IMR-90 (cell line): ENCODE data around the gene ENTREP3. TPM values are rescaled to one million over a fixed set of nuclear protein-coding genes. Genes with fewer than 3 reads are reported as not detected.

Experiments used
- ATAC-seq: fragments of 200-7000 bp; cut with Tn5 transposase; 2 replicates; pipeline ENCODE4 v1.9.1; 2020; ENCODE audit warnings: low read depth, mild to moderate bottlenecking, moderate library complexity
- BruUV-seq: library from RNA; stranded (reverse); fragments of 400-500 nt; replicated peaks from 2 replicates; lab custom pipeline; 2021; lab: Mats Ljungman, UMichigan
- CTCF ChIA-PET: fragments of 300-600 bp; formaldehyde crosslinking; extraction: SDS; loops from one replicate; lab custom pipeline; 2021; ENCODE audit warnings: antibody characterized with exemption; lab: Yijun Ruan, JAX
- POLR2A ChIA-PET: fragments of 300-600 bp; sonication (Branson Sonifier 250); formaldehyde crosslinking; loops from one replicate; lab custom pipeline; 2022; ENCODE audit warnings: antibody characterized with exemption; ENCODE audit not compliant: unreplicated experiment; lab: Charles Lee
- DNase-seq: peaks from one replicate; pipeline ENCODE4 v3.0.0; 2013
- H2AFZ ChIP-seq: replicated peaks from 2 replicates; pipeline ENCODE3; 2013; ENCODE audit warnings: low read length, mild to moderate bottlenecking; ENCODE audit not compliant: poor library complexity
- H2AK5ac ChIP-seq: 2 replicates; pipeline ENCODE4 v1.6.1; 2013; ENCODE audit warnings: low read depth, low read length, inconsistent platforms
- H2AK9ac ChIP-seq: replicated peaks from 2 replicates; pipeline ENCODE3; 2013; ENCODE audit warnings: mild to moderate bottlenecking, low read depth, low read length, moderate library complexity; ENCODE audit not compliant: poor library complexity
- H2BK120ac ChIP-seq: 2 replicates; pipeline ENCODE4 v1.6.1; 2013; ENCODE audit warnings: low read depth, low read length, inconsistent platforms
- H2BK15ac ChIP-seq: 3 replicates; pipeline ENCODE4 v1.6.1; 2013; ENCODE audit warnings: low read depth, low read length, inconsistent platforms
- H2BK20ac ChIP-seq: 2 replicates; pipeline ENCODE4 v1.6.1; 2013; ENCODE audit warnings: low read depth, mild to moderate bottlenecking, inconsistent platforms, low read length, moderate library complexity
- H2BK5ac ChIP-seq: 2 replicates; pipeline ENCODE4 v1.6.1; 2013; ENCODE audit warnings: mild to moderate bottlenecking, low read depth, low read length, inconsistent platforms; ENCODE audit not compliant: poor library complexity, severe bottlenecking
- H3K14ac ChIP-seq: replicated peaks from 2 replicates; pipeline ENCODE4 v1.6.1; 2013; ENCODE audit warnings: low read depth, low read length, inconsistent platforms
- H3K18ac ChIP-seq: 2 replicates; pipeline ENCODE4 v1.6.1; 2013; ENCODE audit warnings: low read depth, low read length, control low read depth
- H3K23ac ChIP-seq: 2 replicates; pipeline ENCODE4 v1.6.1; 2013; ENCODE audit warnings: low read depth, low read length, inconsistent platforms
- H3K27ac ChIP-seq: 2 replicates; pipeline ENCODE4 v1.5.1; 2013; ENCODE audit warnings: mild to moderate bottlenecking, control low read depth, low read length; ENCODE audit not compliant: insufficient read depth
- H3K27me3 ChIP-seq: 2 replicates; pipeline ENCODE4 v1.6.1; 2013; ENCODE audit warnings: low read length; ENCODE audit not compliant: control insufficient read depth, insufficient read depth
- H3K36me3 ChIP-seq: 2 replicates; pipeline ENCODE4 v1.6.1; 2013; ENCODE audit warnings: low read length, mixed read lengths; ENCODE audit not compliant: control insufficient read depth, insufficient read depth
- H3K4ac ChIP-seq: 2 replicates; pipeline ENCODE4 v1.6.1; 2013; ENCODE audit warnings: low read depth, low read length, inconsistent platforms
- H3K4me1 ChIP-seq: 2 replicates; pipeline ENCODE4 v1.6.1; 2013; ENCODE audit warnings: low read length, mixed read lengths; ENCODE audit not compliant: control insufficient read depth, insufficient read depth
- H3K4me2 ChIP-seq: 2 replicates; pipeline ENCODE4 v1.6.1; 2013; ENCODE audit warnings: low read depth, mild to moderate bottlenecking, control low read depth, low read length, moderate library complexity
- H3K4me3 ChIP-seq: 2 replicates; pipeline ENCODE4 v1.5.1; 2013; ENCODE audit warnings: low read depth, mild to moderate bottlenecking, control low read depth, low read length, moderate library complexity; ENCODE audit not compliant: insufficient read depth
- H3K56ac ChIP-seq: 2 replicates; pipeline ENCODE4 v1.6.1; 2013; ENCODE audit warnings: low read length, inconsistent platforms; ENCODE audit not compliant: insufficient read depth; ENCODE audit errors: extremely low read depth
- H3K79me1 ChIP-seq, 2 experiments: 2 replicates each; pipeline ENCODE4 v1.6.1; 2013; ENCODE audit warnings: low read length in 2 of 2, inconsistent platforms in 1 of 2, low read depth in 1 of 2
- H3K9ac ChIP-seq: 2 replicates; pipeline ENCODE4 v1.6.1; 2013; ENCODE audit warnings: low read depth, low read length, control low read depth
- H3K9me1 ChIP-seq: 2 replicates; pipeline ENCODE4 v1.6.1; 2013; ENCODE audit warnings: low read length, inconsistent platforms; ENCODE audit not compliant: insufficient read depth
- H3K9me3 ChIP-seq: 2 replicates; pipeline ENCODE4 v1.6.1; 2013; ENCODE audit warnings: low read length; ENCODE audit not compliant: control insufficient read depth, insufficient read depth
- H4K20me1 ChIP-seq: 2 replicates; pipeline ENCODE4 v1.6.1; 2013; ENCODE audit warnings: low read length, inconsistent platforms; ENCODE audit not compliant: insufficient read depth
- H4K5ac ChIP-seq: 2 replicates; pipeline ENCODE4 v1.6.1; 2013; ENCODE audit warnings: mild to moderate bottlenecking, low read depth, low read length, control low read depth
- H4K8ac ChIP-seq, 2 experiments: 2 replicates each; pipeline ENCODE4 v1.6.1; 2013; ENCODE audit warnings: low read depth in 2 of 2, low read length in 2 of 2, control low read depth in 1 of 2, inconsistent platforms in 1 of 2
- H4K91ac ChIP-seq: 2 replicates; pipeline ENCODE4 v1.6.1; 2013; ENCODE audit warnings: low read depth, low read length, inconsistent platforms; ENCODE audit not compliant: insufficient read depth
- FOS ChIP-seq: fragments of 150-350 bp; IDR thresholded peaks from 2 replicates; pipeline ENCODE4 v1.6.1; 2016; ENCODE audit warnings: low read depth, low read length
- MAZ ChIP-seq: IDR thresholded peaks from 2 replicates; pipeline ENCODE4 v1.6.1; 2012; ENCODE audit warnings: low read depth, mild to moderate bottlenecking, low read length, improper control_type of control experiment, moderate library complexity, borderline replicate concordance
- POLR2A ChIP-seq: IDR thresholded peaks from 2 replicates; pipeline ENCODE4 v1.6.1; 2012; ENCODE audit warnings: mild to moderate bottlenecking, low read depth, low read length
- RAD21 ChIP-seq: IDR thresholded peaks from 2 replicates; pipeline ENCODE4 v1.6.1; 2012; ENCODE audit warnings: low read length, improper control_type of control experiment
- RCOR1 ChIP-seq: IDR thresholded peaks from 2 replicates; pipeline ENCODE4 v1.6.1; 2012; ENCODE audit warnings: mild to moderate bottlenecking, low read length, improper control_type of control experiment; ENCODE audit not compliant: insufficient replicate concordance
- RFX5 ChIP-seq: IDR thresholded peaks from 2 replicates; pipeline ENCODE4 v1.8.0; 2012; ENCODE audit warnings: low read depth, mild to moderate bottlenecking, low read length, moderate library complexity
- WGBS, 2 experiments: methylation state at CpG; one replicate each; pipeline versions ENCODE4 v1.1.5 to v1.1.7; 2013; ENCODE audit warnings: missing lambda C conversion rate in 2 of 2; ENCODE audit not compliant: insufficient read length in 1 of 2; ENCODE audit errors: extremely low coverage in 2 of 2; 5-methylcytosine and 5-hydroxymethylcytosine counted together
- dilution Hi-C: fragments of 300-500 bp; cut with HindIII; formaldehyde crosslinking; loops from one replicate; pipeline ENCODE4 v1.14.3; 2018; ENCODE audit warnings: low sequenced_read_pairs; ENCODE audit not compliant: unreplicated experiment
- in situ Hi-C: fragments of 300-500 bp; cut with MboI; formaldehyde crosslinking; loops from 3 replicates; pipeline ENCODE4 v1.14.3; 2019; ENCODE audit warnings: low sequenced_read_pairs, inconsistent platforms, mixed read lengths
- intact Hi-C: fragments of 100-400 bp; cut with micrococcal nuclease; formaldehyde crosslinking; loops from 2 replicates; pipeline ENCODE4 v1.10.0; 2022
- polyA plus RNA-seq, 3 experiments: library from polyadenylated mRNA; depleted of rRNA; stranded (reverse); fragments of >200 nt; gene quantifications; 2 replicates each; pipeline ENCODE4 v1.2.3, GENCODE V29; 2012; ENCODE audit warnings: low replicate concordance in 1 of 3
- total RNA-seq: library from RNA; depleted of rRNA; stranded (reverse); fragments of >200 nt; gene quantifications from 2 replicates; pipeline ENCODE4 v1.2.3, GENCODE V29; 2012

ENTREP3 gene
- total and polyA plus RNA-seq, 2 of the 4 experiments (the other 2 are of a cell fraction) = 1.4 to 23.8 TPM

DNA sequence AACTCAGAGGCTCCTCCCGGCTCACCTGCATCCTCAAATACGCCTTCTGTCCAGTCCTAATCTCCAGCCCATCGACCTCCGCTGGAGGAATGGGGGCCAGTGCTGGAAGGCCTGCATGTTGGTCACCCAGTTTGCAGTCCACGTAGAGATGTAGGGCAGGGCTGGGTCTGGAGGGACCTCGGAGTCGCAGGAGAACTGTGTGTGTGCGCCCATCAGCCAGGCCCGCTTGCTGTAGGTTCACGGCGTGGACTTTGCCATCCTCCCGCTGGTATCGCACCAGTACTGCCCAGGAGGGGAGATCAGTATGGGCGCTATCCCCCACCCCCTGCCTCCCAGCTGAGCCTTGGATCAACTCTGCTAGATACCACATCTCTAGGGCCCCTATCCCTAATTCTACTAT lies 50.2 kb downstream of the ENTREP3 start:
- no peak overlapping the region for H3K4me3 ChIP-seq
- no peaks in the 10 kb centered on the region for H4K20me1 ChIP-seq
- no peak for TF ChIP-seq RCOR1
- TF ChIP-seq FOS = no peak
- TF ChIP-seq MAZ = no peak
- TF ChIP-seq RFX5 = no peak
- no peak for TF ChIP-seq RAD21
- no peak for TF ChIP-seq POLR2A
- no peaks in the 10 kb centered on the region for H3K27me3 ChIP-seq
- no peak overlapping the region for H2BK20ac ChIP-seq
- H3K4ac ChIP-seq = no peak overlapping the region
- intact Hi-C loops (loop anchor here (10.0 kb wide), 2 partner anchors 120 to 390 kb away; partner anchors contain the start of gene RUSC1), in situ Hi-C loops (no loop called here), dilution Hi-C loops (no loop called here)
- H3K9me3 ChIP-seq = no peaks in the 10 kb centered on the region
- no peak for ATAC-seq
- no peak overlapping the region for H2BK15ac ChIP-seq
- H4K8ac ChIP-seq = no peak overlapping the region
- no peak overlapping the region for H4K5ac ChIP-seq
- CTCF ChIA-PET = no interaction called here
- no peak overlapping the region for H2BK5ac ChIP-seq
- H3K9ac ChIP-seq = no peak overlapping the region
- no peak overlapping the region for H3K56ac ChIP-seq
- no peak overlapping the region for H3K4me2 ChIP-seq
- no TSS peak for BruUV-seq
- H2AK9ac ChIP-seq = no peak overlapping the region
- WGBS, 2 experiments = no CpG with 5 or more reads among the region's 14 CpGs
- H3K23ac ChIP-seq = no peak overlapping the region
- DNase-seq = no peak
- H2AK5ac ChIP-seq = no peak overlapping the region
- H3K36me3 ChIP-seq = peaks cover 10% of the 10 kb centered on the region; the same call in 1 of the 2 replicates
- H2AFZ ChIP-seq = no peak overlapping the region
- H3K9me1 ChIP-seq = no peaks in the 10 kb centered on the region
- peaks cover 7 to 18% of the 10 kb centered on the region in 2 experiments; a peak in 3 of 4 replicates for H3K79me1 ChIP-seq
- H3K18ac ChIP-seq = no peak overlapping the region
- no peak overlapping the region for H3K14ac ChIP-seq
- POLR2A ChIA-PET = no interaction called here
- H2BK120ac ChIP-seq = no peak overlapping the region
- no peak overlapping the region for H3K27ac ChIP-seq
- H3K4me1 ChIP-seq = peaks cover 15% of the 10 kb centered on the region
- H4K91ac ChIP-seq = no peak overlapping the region
